NCI-H1930 (cell line): ENCODE data around the gene UBE3B.
A peak's percentile ranks its signal among the peaks of the same experiment; 100 is the strongest.
"Not testable (repeated sequence)": the region's sequence is repeated elsewhere in the genome, so short reads cannot be mapped to it uniquely, and the experiment has no call there.

Experiments
- DNase-seq, 2 experiments: peaks; one replicate each; lab custom pipeline; 2025; lab: John Stamatoyannopoulos, UW

Gene UBE3B

GRCh38 chr12:109477185-109477962 lies at the start of gene UBE3B, which contains the start of gene KCTD10:
Gene UBE3B (plus strand): TSS chr12:109477634. CDS start chr12:109483552, 5,918 bp downstream.
Gene KCTD10 (minus strand): TSS chr12:109477300. CDS start chr12:109477262, 38 bp downstream.
- peak; percentile 64 to 80 for DNase-seq

- DNase-seq: peak; percentile 18 to 45
These were observed 49.3 kb upstream of the UBE3B start for GRCh38 chr12:109428037-109428629.

- not testable (repeated sequence) for DNase-seq
These were observed 48.6 kb upstream of the UBE3B start for GRCh38 chr12:109428804-109429203.

GRCh38 chr12:109430244-109430643 lies 47.2 kb upstream of the UBE3B start:
- no peak for DNase-seq

- DNase-seq: no peak
These were observed 45.0 kb upstream of the UBE3B start for GRCh38 chr12:109432431-109432830.

GRCh38 chr12:109432842-109433304 lies 44.6 kb upstream of the UBE3B start:
- DNase-seq: peak; percentile 27 to 75

GRCh38 chr12:109433618-109434017 lies 43.8 kb upstream of the UBE3B start:
- DNase-seq: no peak

- no peak for DNase-seq
These were observed 42.9 kb upstream of the UBE3B start for GRCh38 chr12:109434582-109434981.

GRCh38 chr12:109435428-109436187 lies 41.8 kb upstream of the UBE3B start:
- DNase-seq: no peak

GRCh38 chr12:109436188-109436560 lies 41.3 kb upstream of the UBE3B start:
- DNase-seq: no peak

- DNase-seq: no peak
These were observed 38.3 kb upstream of the UBE3B start for GRCh38 chr12:109439181-109439580.

GRCh38 chr12:109439951-109440350 lies 37.5 kb upstream of the UBE3B start:
- DNase-seq: not testable (repeated sequence)

GRCh38 chr12:109440851-109441490 lies 36.5 kb upstream of the UBE3B start:
- DNase-seq: no peak

GRCh38 chr12:109443794-109444193 lies 33.6 kb upstream of the UBE3B start:
- DNase-seq: no peak

GRCh38 chr12:109444259-109444658 lies 33.2 kb upstream of the UBE3B start:
- DNase-seq: no peak

- DNase-seq: no peak
These were observed 32.2 kb upstream of the UBE3B start for GRCh38 chr12:109445191-109445609.

GRCh38 chr12:109446869-109447268 lies 30.6 kb upstream of the UBE3B start:
- DNase-seq: no peak

- DNase-seq: no peak
These were observed 30.0 kb upstream of the UBE3B start for GRCh38 chr12:109447482-109447881.

GRCh38 chr12:109448272-109448671 lies 29.2 kb upstream of the UBE3B start:
- no peak for DNase-seq

- DNase-seq: no peak
These were observed 28.6 kb upstream of the UBE3B start for GRCh38 chr12:109448707-109449390.

- no peak for DNase-seq
These were observed 27.4 kb upstream of the UBE3B start for GRCh38 chr12:109449845-109450532.
